HG03565 (cell line): Measurements from ENCODE around the gene DDX24.

Source experiments
- ATAC-seq: cut with Tn5 transposase; IDR thresholded peaks from one replicate; pipeline ENCODE4 v1.9.1; 2021; ENCODE audit warnings: mild to moderate bottlenecking, moderate library complexity; ENCODE audit not compliant: unreplicated experiment

Gene DDX24

GRCh38 chr14:94049625-94050023 is 31.4 kb downstream of the DDX24 start:
- ATAC-seq, result no peak

GRCh38 chr14:94048691-94049624 is 32.0 kb downstream of the DDX24 start:
- no peak for ATAC-seq

GRCh38 chr14:94047581-94047980 is 33.4 kb downstream of the DDX24 start:
- ATAC-seq, result no peak

GRCh38 chr14:94046696-94047250 is 34.2 kb downstream of the DDX24 start:
- no peak for ATAC-seq

GRCh38 chr14:94045563-94046345 is 35.2 kb downstream of the DDX24 start:
- ATAC-seq, result no peak

- ATAC-seq, result no peak
These were observed 35.9 kb downstream of the DDX24 start for GRCh38 chr14:94045101-94045500.

GRCh38 chr14:94044476-94045091 is 36.4 kb downstream of the DDX24 start:
- no peak for ATAC-seq

- no peak for ATAC-seq
These were observed 37.1 kb downstream of the DDX24 start for GRCh38 chr14:94043756-94044475.

GRCh38 chr14:94043111-94043755 is 37.8 kb downstream of the DDX24 start:
- no peak for ATAC-seq

- ATAC-seq, result no peak
These were observed 38.4 kb downstream of the DDX24 start for GRCh38 chr14:94042433-94043091.

- ATAC-seq, result no peak
These were observed 39.3 kb downstream of the DDX24 start for GRCh38 chr14:94041551-94042346.

- ATAC-seq, result no peak
These were observed 40.2 kb downstream of the DDX24 start for GRCh38 chr14:94040796-94041195.

GRCh38 chr14:94040247-94040646 is 40.8 kb downstream of the DDX24 start:
- ATAC-seq, result no peak

- no peak for ATAC-seq
These were observed 41.9 kb downstream of the DDX24 start for GRCh38 chr14:94038921-94039629.

- ATAC-seq, result no peak
These were observed 42.5 kb downstream of the DDX24 start for GRCh38 chr14:94038510-94038909.

GRCh38 chr14:94037954-94038353 is 43.0 kb downstream of the DDX24 start:
- no peak for ATAC-seq

GRCh38 chr14:94036313-94037167 is 44.5 kb downstream of the DDX24 start:
- peak; percentile 69 for ATAC-seq
